OCI-LY7 (cell line): ENCODE results near the gene STYX. TPM values are rescaled to one million over a fixed set of nuclear protein-coding genes. Genes with fewer than 3 reads are reported as not detected.

Experiments
- BruUV-seq: library from RNA; stranded (reverse); fragments of 400-500 nt; replicated peaks from 2 replicates; lab custom pipeline; 2021; lab: Mats Ljungman, UMichigan
- CTCF ChIA-PET: fragments of 300-600 bp; sonication (Branson Sonifier 250); formaldehyde crosslinking; loops from one replicate; lab custom pipeline; 2022; ENCODE audit warnings: antibody characterized with exemption; ENCODE audit not compliant: unreplicated experiment; lab: Charles Lee
- POLR2A ChIA-PET: fragments of 300-600 bp; sonication (Branson Sonifier 250); formaldehyde crosslinking; loops from one replicate; lab custom pipeline; 2022; ENCODE audit warnings: antibody characterized with exemption; lab: Charles Lee
- DNase-seq: peaks from one replicate; pipeline ENCODE4 v3.0.0-alpha.2; 2015; ENCODE audit warnings: low spot score
- H2AFZ ChIP-seq: fragments of 200-600 bp; sonication (generic), shearing (Covaris generic); 2 replicates; pipeline ENCODE4 v1.6.1; 2014; ENCODE audit warnings: mild to moderate bottlenecking, antibody characterized with exemption, low read length, moderate library complexity
- H3K27ac ChIP-seq: fragments of 200-600 bp; sonication (generic); 2 replicates; pipeline ENCODE4 v1.5.1; 2014; ENCODE audit warnings: mixed run types, low read depth, mild to moderate bottlenecking, moderate library complexity, low read length, inconsistent platforms; ENCODE audit not compliant: poor library complexity, severe bottlenecking
- H3K36me3 ChIP-seq: fragments of 200-600 bp; sonication (generic); 2 replicates; pipeline ENCODE4 v1.6.1; 2014; ENCODE audit warnings: mild to moderate bottlenecking, antibody characterized with exemption, low read length, moderate library complexity, mixed read lengths; ENCODE audit not compliant: insufficient read depth
- H3K4me1 ChIP-seq: fragments of 200-600 bp; sonication (generic); 2 replicates; pipeline ENCODE4 v1.5.1; 2014; ENCODE audit warnings: mild to moderate bottlenecking, low read length; ENCODE audit not compliant: insufficient read depth, poor library complexity, severe bottlenecking
- H3K4me2 ChIP-seq: fragments of 200-600 bp; sonication (generic); 2 replicates; pipeline ENCODE4 v1.6.1; 2014; ENCODE audit warnings: mild to moderate bottlenecking, low read length
- H3K4me3 ChIP-seq: fragments of 200-600 bp; sonication (generic); 2 replicates; pipeline ENCODE4 v1.5.1; 2014; ENCODE audit warnings: mild to moderate bottlenecking, low read depth, low read length; ENCODE audit not compliant: poor library complexity, severe bottlenecking
- H3K79me2 ChIP-seq: fragments of 200-600 bp; sonication (generic); 2 replicates; pipeline ENCODE4 v1.6.1; 2016; ENCODE audit warnings: low read depth, mild to moderate bottlenecking, low read length, moderate library complexity, mixed read lengths; ENCODE audit not compliant: insufficient read depth
- H3K9me2 ChIP-seq: fragments of 200-600 bp; sonication (generic); 2 replicates; pipeline ENCODE4 v1.6.1; 2016; ENCODE audit warnings: mild to moderate bottlenecking, low read length, mixed read lengths; ENCODE audit not compliant: insufficient read depth
- H3K9me3 ChIP-seq: fragments of 200-600 bp; sonication (generic); 2 replicates; pipeline ENCODE4 v1.6.1; 2014; ENCODE audit warnings: mild to moderate bottlenecking, mixed run types, low read length, mixed read lengths
- H4K20me1 ChIP-seq: fragments of 200-600 bp; sonication (generic); 2 replicates; pipeline ENCODE4 v1.6.1; 2014; ENCODE audit warnings: mild to moderate bottlenecking, antibody characterized with exemption, low read length, moderate library complexity, mixed read lengths; ENCODE audit not compliant: insufficient read depth
- CTCF ChIP-seq: fragments of 200-600 bp; sonication (generic); conservative IDR thresholded peaks from 2 replicates; pipeline ENCODE4 v1.5.1; 2014; ENCODE audit warnings: mild to moderate bottlenecking, antibody characterized with exemption, low read length, moderate library complexity, mixed read lengths
- EZH2phosphoT487 ChIP-seq: fragments of 200-600 bp; sonication (generic); IDR thresholded peaks from 2 replicates; pipeline ENCODE4 v1.6.1; 2018; ENCODE audit warnings: low read depth, borderline replicate concordance, mild to moderate bottlenecking, mixed run types, antibody characterized with exemption, low read length, moderate library complexity, mixed read lengths
- intact Hi-C: fragments of 100-400 bp; cut with micrococcal nuclease; formaldehyde crosslinking; loops from one replicate; pipeline ENCODE4 v1.10.0; 2022; ENCODE audit not compliant: unreplicated experiment
- total RNA-seq, 2 experiments: library from RNA; depleted of rRNA in 1 of 2; stranded (reverse); fragments of >200 nt in 1 of 2; shearing (Covaris generic) in 1 of 2; gene quantifications; 2 replicates each; pipeline ENCODE4 v1.2.3, GENCODE V29; 2014 to 2022

STYX gene
- total RNA-seq, 2 experiments from 2014 or later: 7.6 to 12.5 TPM

GRCh38 chr14:52694761-52695480 lies 35.0 kb upstream of the STYX start:
- DNase-seq: peak; percentile 84
- peaks cover 26% of the 10 kb centered on the region for H4K20me1 ChIP-seq
- H3K79me2 ChIP-seq: peaks cover 55% of the 10 kb centered on the region
- H3K9me3 ChIP-seq: no peaks in the 10 kb centered on the region
- H3K9me2 ChIP-seq: no peaks in the 10 kb centered on the region
- H3K27ac ChIP-seq: peak overlapping the region; percentile 75
- no peak for TF ChIP-seq EZH2phosphoT487
- no peak for TF ChIP-seq CTCF
- ChIA-PET CTCF (no interaction called here), POLR2A (interaction anchor here (0.7 to 1.7 kb wide), 5 partner anchors 9 to 117 kb away, joined by 3 to 7 read pairs (median 5); no protein-coding TSS in a partner anchor)
- no TSS peak for BruUV-seq
- H3K4me3 ChIP-seq: peak overlapping the region; percentile 93
- H3K4me2 ChIP-seq: peak overlapping the region; percentile 89
- intact Hi-C loops: loop anchor here (1.0 to 2.0 kb wide), 3 partner anchors 34 to 142 kb away; partner anchors contain the start of genes GNPNAT1, GPR137C and TXNDC16
- peak overlapping the region; percentile 64 for H2AFZ ChIP-seq
- peaks cover 28% of the 10 kb centered on the region for H3K4me1 ChIP-seq
- peaks cover 13% of the 10 kb centered on the region for H3K36me3 ChIP-seq

- no TSS peak for BruUV-seq
- peak; percentile 76 for DNase-seq
These were observed 34.4 kb upstream of the STYX start, which contains the start of gene ERO1A for GRCh38 chr14:52695481-52696091. Gene ERO1A, minus strand, starts transcription at chr14:52695558. Its CDS starts 77 bp downstream, at chr14:52695481.

More at GRCh38 chr14:52695481-52696091, 34.4 kb upstream of the STYX start, which contains the start of gene ERO1A:
- intact Hi-C loops: loop anchor here (1.0 to 2.0 kb wide), 3 partner anchors 34 to 143 kb away; partner anchors contain the start of genes GNPNAT1, GPR137C and TXNDC16
- Histone ChIP-seq H3K36me3 (peaks cover 12% of the 10 kb centered on the region), H3K79me2 (peaks cover 49% of the 10 kb centered on the region), H2AFZ (peak within 1 kb of the TSS; percentile 64), H3K27ac (peak within 1 kb of the TSS; percentile 75), H3K4me2 (peak within 1 kb of the TSS; percentile 89), H4K20me1 (peaks cover 25% of the 10 kb centered on the region), H3K4me1 (peaks cover 34% of the 10 kb centered on the region), H3K9me3 (no peaks in the 10 kb centered on the region), H3K4me3 (peak within 1 kb of the TSS; percentile 93), H3K9me2 (no peaks in the 10 kb centered on the region)
- TF ChIP-seq CTCF: no peak
- TF ChIP-seq EZH2phosphoT487: no peak
- POLR2A ChIA-PET: interaction anchor here (0.6 to 1.7 kb wide), 8 partner anchors 9 to 578 kb away, joined by 3 to 7 read pairs (median 4); no protein-coding TSS in a partner anchor
- CTCF ChIA-PET: no interaction called here
